CD14-positive monocyte (primary cell): Measurements from ENCODE around the gene NDFIP1. TPM values are rescaled to one million over a fixed set of nuclear protein-coding genes. Genes with fewer than 3 reads are reported as not detected.

Source experiments
- DNase-seq, 3 donors: peaks; one replicate each; pipeline ENCODE4 v3.0.0-alpha.2; 2011 to 2022
- H2AFZ ChIP-seq: 2 replicates; pipeline ENCODE4 v1.6.0; 2012; ENCODE audit warnings: mild to moderate bottlenecking, low read depth, low read length, inconsistent platforms; ENCODE audit not compliant: insufficient read depth, poor library complexity, severe bottlenecking
- H3K27ac ChIP-seq, 2 donors: 1 replicate in 1 of 2; 2 replicates in 1 of 2; pipeline ENCODE4 v1.5.1; 2012 to 2013; ENCODE audit warnings: low read length in 2 of 2, control low read depth in 1 of 2, inconsistent platforms in 1 of 2, low read depth in 1 of 2, mild to moderate bottlenecking in 1 of 2
- H3K27me3 ChIP-seq, 2 donors: one replicate each; pipeline versions ENCODE4 v1.6.0 to v1.6.1; 2011 to 2013; ENCODE audit warnings: low read length in 2 of 2; ENCODE audit not compliant: control insufficient read depth in 2 of 2, insufficient read depth in 2 of 2
- H3K36me3 ChIP-seq, 2 donors: replicated peaks in 1 of 2; 1 replicate in 1 of 2; 2 replicates in 1 of 2; pipeline versions ENCODE4 v1.5.1 to v1.6.1; 2012 to 2013; ENCODE audit warnings: low read length in 2 of 2, control low read depth in 1 of 2, inconsistent platforms in 1 of 2, mild to moderate bottlenecking in 1 of 2; ENCODE audit not compliant: insufficient read depth in 2 of 2, control insufficient read depth in 1 of 2
- H3K4me1 ChIP-seq, 2 donors: 1 replicate in 1 of 2; 2 replicates in 1 of 2; pipeline versions ENCODE4 v1.5.1 to v1.6.1; 2012 to 2013; ENCODE audit warnings: low read length in 2 of 2, control low read depth in 1 of 2, inconsistent platforms in 1 of 2, mild to moderate bottlenecking in 1 of 2, moderate library complexity in 1 of 2; ENCODE audit not compliant: insufficient read depth in 2 of 2, control insufficient read depth in 1 of 2
- H3K4me2 ChIP-seq: replicated peaks from 2 replicates; pipeline ENCODE3; 2012; ENCODE audit warnings: low read length, moderate library complexity, mild to moderate bottlenecking; ENCODE audit not compliant: poor library complexity, severe bottlenecking; ENCODE audit errors: extremely low read depth
- H3K4me3 ChIP-seq, 3 experiments: fragments of 200-600 bp in 1 of 3; sonication (generic) in 1 of 3; replicated peaks in 1 of 3; 1 replicate in 2 of 3; 2 replicates in 1 of 3; pipeline ENCODE4 v1.5.1; 2011 to 2013; ENCODE audit warnings: low read length in 3 of 3, mild to moderate bottlenecking in 3 of 3, control low read depth in 2 of 3, low read depth in 2 of 3, inconsistent platforms in 1 of 3, moderate library complexity in 1 of 3
- H3K79me2 ChIP-seq: 2 replicates; pipeline ENCODE4 v1.6.0; 2012; ENCODE audit warnings: mild to moderate bottlenecking, control low read depth, inconsistent platforms, low read length, moderate library complexity; ENCODE audit not compliant: insufficient read depth
- H3K9ac ChIP-seq: 2 replicates; pipeline ENCODE4 v1.6.0; 2017; ENCODE audit warnings: low read length, mild to moderate bottlenecking; ENCODE audit not compliant: insufficient read depth, poor library complexity, severe bottlenecking
- H3K9me3 ChIP-seq, 2 donors: replicated peaks in 1 of 2; 1 replicate in 1 of 2; 2 replicates in 1 of 2; pipeline versions ENCODE4 v1.5.1 to v1.6.1; 2012 to 2013; ENCODE audit warnings: low read length in 2 of 2, control low read depth in 1 of 2; ENCODE audit not compliant: control insufficient read depth in 1 of 2, insufficient read depth in 1 of 2
- H4K20me1 ChIP-seq: 2 replicates; pipeline ENCODE4 v1.6.0; 2012; ENCODE audit warnings: mild to moderate bottlenecking, low read length, control low read depth, moderate library complexity; ENCODE audit not compliant: insufficient read depth
- H3K27ac Mint-ChIP-seq, 7 donors: one replicate each; pipeline ENCODE4 v1.8.0; 2020; ENCODE audit warnings: mild to moderate bottlenecking in 7 of 7, mixed read lengths in 7 of 7, moderate library complexity in 6 of 7, inconsistent platforms in 2 of 7
- H3K27me3 Mint-ChIP-seq, 3 donors: one replicate each; pipeline ENCODE4 v1.8.0; 2021 to 2022; ENCODE audit warnings: low read depth in 3 of 3, mild to moderate bottlenecking in 3 of 3, mixed read lengths in 3 of 3, moderate library complexity in 3 of 3, inconsistent platforms in 1 of 3
- H3K36me3 Mint-ChIP-seq, 2 donors: one replicate each; pipeline ENCODE4 v1.8.0; 2020; ENCODE audit warnings: mixed read lengths in 2 of 2, inconsistent platforms in 1 of 2, mild to moderate bottlenecking in 1 of 2
- H3K4me1 Mint-ChIP-seq: one replicate; pipeline ENCODE4 v1.8.0; 2020; ENCODE audit warnings: mild to moderate bottlenecking, mixed read lengths
- H3K4me3 Mint-ChIP-seq, 2 donors: one replicate each; pipeline ENCODE4 v1.8.0; 2020; ENCODE audit warnings: mild to moderate bottlenecking in 2 of 2, mixed read lengths in 2 of 2, moderate library complexity in 1 of 2
- H3K9me3 Mint-ChIP-seq, 7 donors: one replicate each; pipeline ENCODE4 v1.8.0; 2020 to 2022; ENCODE audit warnings: mixed read lengths in 7 of 7, mild to moderate bottlenecking in 6 of 7, moderate library complexity in 6 of 7, inconsistent platforms in 2 of 7
- CTCF ChIP-seq: fragments of 200-600 bp; IDR thresholded peaks from one replicate; pipeline ENCODE4 v1.8.0; 2022; ENCODE audit warnings: antibody characterized with exemption, mild to moderate bottlenecking
- WGBS: methylation state at CpG from one replicate; pipeline ENCODE4 v1.1.5; 2013; ENCODE audit warnings: missing lambda C conversion rate; ENCODE audit not compliant: insufficient coverage; 5-methylcytosine and 5-hydroxymethylcytosine counted together
- intact Hi-C, 2 donors: fragments of 100-400 bp; cut with micrococcal nuclease; formaldehyde crosslinking; loops; one replicate each; pipeline versions ENCODE4 v1.15.0 to v1.15.1; 2023
- polyA plus RNA-seq, 3 donors: library from polyadenylated mRNA; depleted of rRNA in 1 of 3; unstranded in 2 of 3; stranded (reverse) in 1 of 3; fragments of 300-500 nt in 2 of 3; fragments of >200 nt in 1 of 3; fragmentation: Illumina TruSeq in 2 of 3; gene quantifications; 1 replicate in 2 of 3; 2 replicates in 1 of 3; pipeline ENCODE4 v1.2.3, GENCODE V29; 2012 to 2021

Gene NDFIP1
- polyA plus RNA-seq, 3 donors: 18.4 to 44.4 (median 44.0) TPM

GRCh38 chr5:142189813-142190212 is 81.2 kb downstream of the NDFIP1 start:
- no peak for TF ChIP-seq CTCF
- H3K4me1 Mint-ChIP-seq: peaks cover 12% of the 10 kb centered on the region
- intact Hi-C loops: no loop called here
- Histone ChIP-seq H3K79me2 (no peaks in the 10 kb centered on the region), H2AFZ (no peak overlapping the region), H3K4me1 (peaks cover 0 to 8% of the 10 kb centered on the region in 2 donors), H3K27ac (no peak overlapping the region), H3K9ac (no peak overlapping the region), H3K27me3 (peaks cover 0 to 4% of the 10 kb centered on the region in 2 donors), H3K9me3 (no peaks in the 10 kb centered on the region), H3K4me2 (no peak overlapping the region), H4K20me1 (no peaks in the 10 kb centered on the region), H3K4me3 (no peak overlapping the region), H3K36me3 (no peaks in the 10 kb centered on the region)
- WGBS: 100% methylated on average over 2 of the region's 8 CpGs
- no peak overlapping the region for H3K27ac Mint-ChIP-seq
- H3K4me3 Mint-ChIP-seq: no peak overlapping the region
- H3K27me3 Mint-ChIP-seq: peaks cover 3 to 8% (median 8%) of the 10 kb centered on the region in 3 donors
- no peaks in the 10 kb centered on the region for H3K36me3 Mint-ChIP-seq
- DNase-seq: no peak
- peaks cover 0 to 4% (median 2%) of the 10 kb centered on the region in 7 donors for H3K9me3 Mint-ChIP-seq

- no peak overlapping the region for H3K27ac Mint-ChIP-seq
- intact Hi-C loops: no loop called here
- Histone ChIP-seq H3K4me3 (no peak overlapping the region), H3K27me3 (peaks cover 0 to 4% of the 10 kb centered on the region in 2 donors), H3K9ac (no peak overlapping the region), H2AFZ (no peak overlapping the region), H3K36me3 (no peaks in the 10 kb centered on the region), H3K9me3 (no peaks in the 10 kb centered on the region), H3K4me1 (peaks cover 0 to 8% of the 10 kb centered on the region in 2 donors), H3K79me2 (no peaks in the 10 kb centered on the region), H3K4me2 (no peak overlapping the region), H3K27ac (no peak overlapping the region), H4K20me1 (no peaks in the 10 kb centered on the region)
- H3K9me3 Mint-ChIP-seq: peaks cover 0 to 4% (median 2%) of the 10 kb centered on the region in 7 donors
- H3K4me1 Mint-ChIP-seq: peaks cover 12% of the 10 kb centered on the region
- no peak overlapping the region for H3K4me3 Mint-ChIP-seq
- DNase-seq: no peak
- H3K27me3 Mint-ChIP-seq: peaks cover 6 to 9% (median 8%) of the 10 kb centered on the region in 3 donors
- no peaks in the 10 kb centered on the region for H3K36me3 Mint-ChIP-seq
- 100% methylated on average over 1 of the region's 5 CpGs for WGBS
- no peak for TF ChIP-seq CTCF
These were observed 83.2 kb downstream of the NDFIP1 start for GRCh38 chr5:142191776-142192175.
